ENCODE results near the gene TNNI3K.

TNNI3K gene

DNA sequence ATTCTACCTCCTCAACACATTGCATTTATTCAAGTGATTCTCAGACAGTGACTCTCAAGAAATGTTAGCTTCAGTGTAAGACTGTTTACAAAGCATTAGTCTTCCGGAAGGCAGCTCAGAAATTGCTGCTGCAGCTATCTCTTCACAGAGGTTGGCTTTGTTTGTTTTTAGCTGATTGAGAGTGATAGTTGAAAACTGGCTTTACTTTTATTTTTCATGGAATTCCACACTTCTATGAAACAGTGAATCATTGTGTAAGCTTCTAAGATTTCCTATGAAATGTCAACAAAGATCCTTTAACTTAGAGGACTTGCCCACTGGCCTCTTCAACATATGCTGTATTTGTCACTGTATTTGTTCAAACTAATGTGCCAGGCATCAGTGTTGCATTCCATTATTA is 121.3 kb downstream of the TNNI3K start:
- TF ChIP-seq, protein P1, sequence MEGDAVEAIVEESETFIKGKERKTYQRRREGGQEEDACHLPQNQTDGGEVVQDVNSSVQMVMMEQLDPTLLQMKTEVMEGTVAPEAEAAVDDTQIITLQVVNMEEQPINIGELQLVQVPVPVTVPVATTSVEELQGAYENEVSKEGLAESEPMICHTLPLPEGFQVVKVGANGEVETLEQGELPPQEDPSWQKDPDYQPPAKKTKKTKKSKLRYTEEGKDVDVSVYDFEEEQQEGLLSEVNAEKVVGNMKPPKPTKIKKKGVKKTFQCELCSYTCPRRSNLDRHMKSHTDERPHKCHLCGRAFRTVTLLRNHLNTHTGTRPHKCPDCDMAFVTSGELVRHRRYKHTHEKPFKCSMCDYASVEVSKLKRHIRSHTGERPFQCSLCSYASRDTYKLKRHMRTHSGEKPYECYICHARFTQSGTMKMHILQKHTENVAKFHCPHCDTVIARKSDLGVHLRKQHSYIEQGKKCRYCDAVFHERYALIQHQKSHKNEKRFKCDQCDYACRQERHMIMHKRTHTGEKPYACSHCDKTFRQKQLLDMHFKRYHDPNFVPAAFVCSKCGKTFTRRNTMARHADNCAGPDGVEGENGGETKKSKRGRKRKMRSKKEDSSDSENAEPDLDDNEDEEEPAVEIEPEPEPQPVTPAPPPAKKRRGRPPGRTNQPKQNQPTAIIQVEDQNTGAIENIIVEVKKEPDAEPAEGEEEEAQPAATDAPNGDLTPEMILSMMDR (IDR thresholded peaks at IDR 0.05) = no peak
- H3K9me3 ChIP-seq (ENCODE audit: control insufficient read depth, low read length) = no peaks in the 10 kb centered on the region
- no peaks in the 10 kb centered on the region for H3K27me3 ChIP-seq (ENCODE audit: control insufficient read depth, insufficient read depth, low read length)
- no peaks in the 10 kb centered on the region for H3K36me3 ChIP-seq (ENCODE audit: control insufficient read depth, insufficient read depth, low read length)
- no peak overlapping the region for H3K4me3 ChIP-seq (ENCODE audit: low read depth, low read length)
- no peak overlapping the region for H3K4me2 ChIP-seq (ENCODE audit: low read length)
- H3K27ac ChIP-seq = no peak overlapping the region
- H3K9ac ChIP-seq = no peak overlapping the region
- no peaks in the 10 kb centered on the region for H3K79me2 ChIP-seq
- no peak overlapping the region for H2AFZ ChIP-seq
- no peaks in the 10 kb centered on the region for H3K4me1 ChIP-seq

DNA sequence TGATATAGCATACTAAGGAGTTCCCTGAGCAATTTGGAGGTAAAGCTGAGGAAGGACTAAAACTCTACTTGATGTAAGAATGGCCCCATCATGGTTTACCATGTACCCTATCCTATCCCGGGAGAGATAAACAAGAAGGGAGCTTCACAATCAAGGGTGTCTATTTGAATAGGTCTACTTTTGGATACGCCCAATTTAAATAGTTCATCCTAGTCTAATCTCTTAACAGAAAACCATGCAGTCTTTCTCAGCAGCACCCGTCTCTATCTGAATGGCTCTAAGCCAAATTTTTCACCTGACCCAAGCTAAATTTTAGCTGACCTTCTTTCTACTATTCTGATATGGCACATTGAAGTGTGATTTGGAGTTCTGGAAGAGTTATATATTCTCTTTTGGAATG is 122.0 kb downstream of the TNNI3K start:
- no peak overlapping the region for H2AFZ ChIP-seq
- no peak overlapping the region for H3K4me3 ChIP-seq (ENCODE audit: low read depth, low read length)
- H3K36me3 ChIP-seq (ENCODE audit: control insufficient read depth, insufficient read depth, low read length) = no peaks in the 10 kb centered on the region
- H3K27me3 ChIP-seq (ENCODE audit: control insufficient read depth, insufficient read depth, low read length) = no peaks in the 10 kb centered on the region
- H3K9me3 ChIP-seq (ENCODE audit: control insufficient read depth, low read length) = no peaks in the 10 kb centered on the region
- no peaks in the 10 kb centered on the region for H3K79me2 ChIP-seq
- TF ChIP-seq, protein P1 (IDR thresholded peaks at IDR 0.05) = no peak
- no peak overlapping the region for H3K9ac ChIP-seq
- no peak overlapping the region for H3K27ac ChIP-seq
- H3K4me1 ChIP-seq = no peaks in the 10 kb centered on the region
- no peak overlapping the region for H3K4me2 ChIP-seq (ENCODE audit: low read length)

DNA sequence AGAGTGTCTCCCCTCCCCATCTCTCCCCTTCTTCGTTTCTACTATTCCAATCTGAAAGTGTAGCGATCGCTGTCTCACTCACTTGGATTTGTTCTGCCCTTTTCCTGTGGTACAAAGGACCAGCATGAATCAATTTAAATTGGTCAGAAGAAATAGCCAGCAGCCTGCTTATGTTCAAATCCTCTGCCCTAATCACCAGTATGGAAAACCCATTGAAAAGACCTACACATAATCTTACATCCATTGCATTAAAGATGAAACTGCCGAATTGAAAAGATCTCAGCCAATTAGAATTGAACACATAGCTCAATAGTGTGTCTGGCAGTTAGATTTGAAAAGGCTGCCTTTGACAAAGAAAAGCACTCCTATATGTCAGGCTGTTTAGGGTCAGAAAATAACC is 122.6 kb downstream of the TNNI3K start:
- no peaks in the 10 kb centered on the region for H3K9me3 ChIP-seq (ENCODE audit: control insufficient read depth, low read length)
- H3K79me2 ChIP-seq = no peaks in the 10 kb centered on the region
- no peak overlapping the region for H2AFZ ChIP-seq
- H3K4me1 ChIP-seq = no peaks in the 10 kb centered on the region
- H3K4me3 ChIP-seq (ENCODE audit: low read depth, low read length) = no peak overlapping the region
- H3K9ac ChIP-seq = no peak overlapping the region
- TF ChIP-seq, protein P1 (IDR thresholded peaks at IDR 0.05) = no peak
- no peak overlapping the region for H3K4me2 ChIP-seq (ENCODE audit: low read length)
- H3K27ac ChIP-seq = no peak overlapping the region
- no peaks in the 10 kb centered on the region for H3K36me3 ChIP-seq (ENCODE audit: control insufficient read depth, insufficient read depth, low read length)
- no peaks in the 10 kb centered on the region for H3K27me3 ChIP-seq (ENCODE audit: control insufficient read depth, insufficient read depth, low read length)

GRCh38 chr1:74362691-74363090 is 127.5 kb downstream of the TNNI3K start:
- no peak overlapping the region for H2AFZ ChIP-seq
- no peak overlapping the region for H3K4me3 ChIP-seq (ENCODE audit: low read depth, low read length)
- no peaks in the 10 kb centered on the region for H3K4me1 ChIP-seq
- H3K4me2 ChIP-seq (ENCODE audit: low read length) = no peak overlapping the region
- no peak overlapping the region for H3K27ac ChIP-seq
- H3K9ac ChIP-seq = no peak overlapping the region
- no peaks in the 10 kb centered on the region for H3K36me3 ChIP-seq (ENCODE audit: control insufficient read depth, insufficient read depth, low read length)
- TF ChIP-seq, protein P1 (IDR thresholded peaks at IDR 0.05) = no peak
- no peaks in the 10 kb centered on the region for H3K9me3 ChIP-seq (ENCODE audit: control insufficient read depth, low read length)
- no peaks in the 10 kb centered on the region for H3K79me2 ChIP-seq
- H3K27me3 ChIP-seq (ENCODE audit: control insufficient read depth, insufficient read depth, low read length) = no peaks in the 10 kb centered on the region

GRCh38 chr1:74363220-74363619 is 128.0 kb downstream of the TNNI3K start:
- H3K27me3 ChIP-seq (ENCODE audit: control insufficient read depth, insufficient read depth, low read length) = no peaks in the 10 kb centered on the region
- no peak overlapping the region for H3K27ac ChIP-seq
- no peak overlapping the region for H3K4me3 ChIP-seq (ENCODE audit: low read depth, low read length)
- H3K9me3 ChIP-seq (ENCODE audit: control insufficient read depth, low read length) = no peaks in the 10 kb centered on the region
- H3K79me2 ChIP-seq = no peaks in the 10 kb centered on the region
- H3K4me2 ChIP-seq (ENCODE audit: low read length) = no peak overlapping the region
- H2AFZ ChIP-seq = no peak overlapping the region
- H3K9ac ChIP-seq = no peak overlapping the region
- TF ChIP-seq, protein P1 (IDR thresholded peaks at IDR 0.05) = no peak
- no peaks in the 10 kb centered on the region for H3K36me3 ChIP-seq (ENCODE audit: control insufficient read depth, insufficient read depth, low read length)
- no peaks in the 10 kb centered on the region for H3K4me1 ChIP-seq
